K562 (cell line): ENCODE measurements around the gene BAIAP2. TPM values are rescaled to one million over a fixed set of nuclear protein-coding genes. Genes with fewer than 3 reads are reported as not detected.
A peak's percentile ranks its signal among the peaks of the same experiment; 100 is the strongest.

ENCODE experiments used
- FOXJ2 ChIP-seq: fragments of 200-800 bp; sonication (Bioruptor generic); IDR thresholded peaks from 2 replicates; pipeline ENCODE4 v1.6.1; 2016; ENCODE audit warnings: missing genetic modification characterization, missing compliant biosample characterization
- KLF1 ChIP-seq: fragments of 450-650 bp; IDR thresholded peaks from 2 replicates; pipeline ENCODE4 v1.6.1; 2016; ENCODE audit warnings: missing genetic modification characterization, missing compliant biosample characterization
- NR2C2 ChIP-seq, 2 experiments: fragments of 200-800 bp in 1 of 2; sonication (Bioruptor generic) in 1 of 2; sonication (generic) in 1 of 2; formaldehyde crosslinking in 1 of 2; IDR thresholded peaks; 2 replicates each; pipeline versions ENCODE4 v1.6.1 to v1.8.0; 2016 to 2022; ENCODE audit warnings: mild to moderate bottlenecking in 1 of 2, missing compliant biosample characterization in 1 of 2, missing genetic modification characterization in 1 of 2, missing genetic modification reagents in 1 of 2
- OTX1 ChIP-seq: fragments of 450-650 bp; formaldehyde crosslinking; IDR thresholded peaks from 2 replicates; pipeline ENCODE4 v1.4.0; 2022; ENCODE audit warnings: mild to moderate bottlenecking
- ZBTB7A ChIP-seq: IDR thresholded peaks from 2 replicates; pipeline ENCODE4 v1.6.1; 2011; ENCODE audit warnings: low read depth, mild to moderate bottlenecking, low read length, moderate library complexity, borderline replicate concordance; ENCODE audit not compliant: control insufficient read depth
- ZC3H4 ChIP-seq: sonication (generic); formaldehyde crosslinking; IDR thresholded peaks from 2 replicates; pipeline ENCODE4 v1.9.0; 2021; ENCODE audit warnings: missing genetic modification reagents, borderline replicate concordance
- ZNF431 ChIP-seq: sonication (generic); formaldehyde crosslinking; IDR thresholded peaks from 2 replicates; pipeline ENCODE4 v1.8.0; 2022; ENCODE audit warnings: mild to moderate bottlenecking, missing genetic modification reagents
- polyA plus RNA-seq, 8 experiments: library from polyadenylated mRNA; depleted of rRNA in 4 of 8; stranded (reverse) in 5 of 8; unstranded in 3 of 8; fragments of >200 nt; fragmentation: Nextera tagmentation in 2 of 8; fragmentation: Illumina TruSeq in 1 of 8; extraction: Ambion mirVana in 2 of 8; extraction: Trizol in 1 of 8; gene quantifications; 2 replicates each; pipeline versions ENCODE4 v1.2.1 to v1.2.3, GENCODE V29; 2011 to 2014; ENCODE audit warnings: inconsistent platforms in 1 of 8, missing spikeins in 1 of 8
- total RNA-seq, 7 experiments: library from RNA; depleted of rRNA in 6 of 7; stranded (reverse); fragments of >200 nt in 6 of 7; fragmentation: Illumina TruSeq in 2 of 7; extraction: Trizol in 2 of 7; gene quantifications; 2 replicates each; pipeline versions ENCODE4 v1.2.1 to v1.2.3, GENCODE V29; 2011 to 2021; ENCODE audit warnings: low replicate concordance in 1 of 7
- TF ChIP-seq, protein P1 (sequence below): fragments of 450-650 bp; IDR thresholded peaks from 2 replicates; pipeline ENCODE4 v1.6.1; 2016; ENCODE audit warnings: mild to moderate bottlenecking, moderate library complexity
- TF ChIP-seq, protein P2 (sequence below): fragments of 250-450 bp; sonication (Bioruptor Pico); IDR thresholded peaks from 2 replicates; pipeline ENCODE4 v1.4.0; 2020

BAIAP2 gene
- total and polyA plus RNA-seq, 9 of the 15 experiments (the other 6 are each of a cell fraction or from before 2014, with no cell fraction given) = 2.3 to 51.6 (median 18.4) TPM

DNA sequence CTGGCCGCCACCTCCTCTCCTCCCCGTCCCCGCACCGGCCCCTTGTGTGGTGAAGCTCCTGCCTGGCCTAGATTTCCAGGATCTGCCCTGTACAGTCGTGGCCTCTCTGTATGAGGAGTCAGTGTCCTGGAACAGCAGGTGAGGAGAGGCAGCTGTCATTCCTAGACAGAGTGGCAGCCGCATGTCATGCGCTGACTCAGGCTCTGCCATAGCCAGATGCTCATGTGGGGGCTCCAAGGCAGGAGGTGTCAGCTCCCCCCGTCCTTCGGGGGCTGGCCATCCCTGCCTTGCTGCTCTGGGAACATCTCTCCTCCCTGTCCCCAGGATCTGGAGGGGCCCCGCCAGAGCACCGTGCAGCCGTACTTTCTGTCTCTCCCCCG is 60.4 kb downstream of the BAIAP2 start (continued):
- TF ChIP-seq, protein P1, sequence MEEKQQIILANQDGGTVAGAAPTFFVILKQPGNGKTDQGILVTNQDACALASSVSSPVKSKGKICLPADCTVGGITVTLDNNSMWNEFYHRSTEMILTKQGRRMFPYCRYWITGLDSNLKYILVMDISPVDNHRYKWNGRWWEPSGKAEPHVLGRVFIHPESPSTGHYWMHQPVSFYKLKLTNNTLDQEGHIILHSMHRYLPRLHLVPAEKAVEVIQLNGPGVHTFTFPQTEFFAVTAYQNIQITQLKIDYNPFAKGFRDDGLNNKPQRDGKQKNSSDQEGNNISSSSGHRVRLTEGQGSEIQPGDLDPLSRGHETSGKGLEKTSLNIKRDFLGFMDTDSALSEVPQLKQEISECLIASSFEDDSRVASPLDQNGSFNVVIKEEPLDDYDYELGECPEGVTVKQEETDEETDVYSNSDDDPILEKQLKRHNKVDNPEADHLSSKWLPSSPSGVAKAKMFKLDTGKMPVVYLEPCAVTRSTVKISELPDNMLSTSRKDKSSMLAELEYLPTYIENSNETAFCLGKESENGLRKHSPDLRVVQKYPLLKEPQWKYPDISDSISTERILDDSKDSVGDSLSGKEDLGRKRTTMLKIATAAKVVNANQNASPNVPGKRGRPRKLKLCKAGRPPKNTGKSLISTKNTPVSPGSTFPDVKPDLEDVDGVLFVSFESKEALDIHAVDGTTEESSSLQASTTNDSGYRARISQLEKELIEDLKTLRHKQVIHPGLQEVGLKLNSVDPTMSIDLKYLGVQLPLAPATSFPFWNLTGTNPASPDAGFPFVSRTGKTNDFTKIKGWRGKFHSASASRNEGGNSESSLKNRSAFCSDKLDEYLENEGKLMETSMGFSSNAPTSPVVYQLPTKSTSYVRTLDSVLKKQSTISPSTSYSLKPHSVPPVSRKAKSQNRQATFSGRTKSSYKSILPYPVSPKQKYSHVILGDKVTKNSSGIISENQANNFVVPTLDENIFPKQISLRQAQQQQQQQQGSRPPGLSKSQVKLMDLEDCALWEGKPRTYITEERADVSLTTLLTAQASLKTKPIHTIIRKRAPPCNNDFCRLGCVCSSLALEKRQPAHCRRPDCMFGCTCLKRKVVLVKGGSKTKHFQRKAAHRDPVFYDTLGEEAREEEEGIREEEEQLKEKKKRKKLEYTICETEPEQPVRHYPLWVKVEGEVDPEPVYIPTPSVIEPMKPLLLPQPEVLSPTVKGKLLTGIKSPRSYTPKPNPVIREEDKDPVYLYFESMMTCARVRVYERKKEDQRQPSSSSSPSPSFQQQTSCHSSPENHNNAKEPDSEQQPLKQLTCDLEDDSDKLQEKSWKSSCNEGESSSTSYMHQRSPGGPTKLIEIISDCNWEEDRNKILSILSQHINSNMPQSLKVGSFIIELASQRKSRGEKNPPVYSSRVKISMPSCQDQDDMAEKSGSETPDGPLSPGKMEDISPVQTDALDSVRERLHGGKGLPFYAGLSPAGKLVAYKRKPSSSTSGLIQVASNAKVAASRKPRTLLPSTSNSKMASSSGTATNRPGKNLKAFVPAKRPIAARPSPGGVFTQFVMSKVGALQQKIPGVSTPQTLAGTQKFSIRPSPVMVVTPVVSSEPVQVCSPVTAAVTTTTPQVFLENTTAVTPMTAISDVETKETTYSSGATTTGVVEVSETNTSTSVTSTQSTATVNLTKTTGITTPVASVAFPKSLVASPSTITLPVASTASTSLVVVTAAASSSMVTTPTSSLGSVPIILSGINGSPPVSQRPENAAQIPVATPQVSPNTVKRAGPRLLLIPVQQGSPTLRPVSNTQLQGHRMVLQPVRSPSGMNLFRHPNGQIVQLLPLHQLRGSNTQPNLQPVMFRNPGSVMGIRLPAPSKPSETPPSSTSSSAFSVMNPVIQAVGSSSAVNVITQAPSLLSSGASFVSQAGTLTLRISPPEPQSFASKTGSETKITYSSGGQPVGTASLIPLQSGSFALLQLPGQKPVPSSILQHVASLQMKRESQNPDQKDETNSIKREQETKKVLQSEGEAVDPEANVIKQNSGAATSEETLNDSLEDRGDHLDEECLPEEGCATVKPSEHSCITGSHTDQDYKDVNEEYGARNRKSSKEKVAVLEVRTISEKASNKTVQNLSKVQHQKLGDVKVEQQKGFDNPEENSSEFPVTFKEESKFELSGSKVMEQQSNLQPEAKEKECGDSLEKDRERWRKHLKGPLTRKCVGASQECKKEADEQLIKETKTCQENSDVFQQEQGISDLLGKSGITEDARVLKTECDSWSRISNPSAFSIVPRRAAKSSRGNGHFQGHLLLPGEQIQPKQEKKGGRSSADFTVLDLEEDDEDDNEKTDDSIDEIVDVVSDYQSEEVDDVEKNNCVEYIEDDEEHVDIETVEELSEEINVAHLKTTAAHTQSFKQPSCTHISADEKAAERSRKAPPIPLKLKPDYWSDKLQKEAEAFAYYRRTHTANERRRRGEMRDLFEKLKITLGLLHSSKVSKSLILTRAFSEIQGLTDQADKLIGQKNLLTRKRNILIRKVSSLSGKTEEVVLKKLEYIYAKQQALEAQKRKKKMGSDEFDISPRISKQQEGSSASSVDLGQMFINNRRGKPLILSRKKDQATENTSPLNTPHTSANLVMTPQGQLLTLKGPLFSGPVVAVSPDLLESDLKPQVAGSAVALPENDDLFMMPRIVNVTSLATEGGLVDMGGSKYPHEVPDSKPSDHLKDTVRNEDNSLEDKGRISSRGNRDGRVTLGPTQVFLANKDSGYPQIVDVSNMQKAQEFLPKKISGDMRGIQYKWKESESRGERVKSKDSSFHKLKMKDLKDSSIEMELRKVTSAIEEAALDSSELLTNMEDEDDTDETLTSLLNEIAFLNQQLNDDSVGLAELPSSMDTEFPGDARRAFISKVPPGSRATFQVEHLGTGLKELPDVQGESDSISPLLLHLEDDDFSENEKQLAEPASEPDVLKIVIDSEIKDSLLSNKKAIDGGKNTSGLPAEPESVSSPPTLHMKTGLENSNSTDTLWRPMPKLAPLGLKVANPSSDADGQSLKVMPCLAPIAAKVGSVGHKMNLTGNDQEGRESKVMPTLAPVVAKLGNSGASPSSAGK = no peak
- TF ChIP-seq ZC3H4 (CRISPR knock-in tag) (0 out of 2 replicates have a peak, but pooled peaks have one; percentile 61), KLF1 (tag) (no peak), ZBTB7A (no peak), ZNF431 (CRISPR knock-in tag) (no peak), OTX1 (peak; percentile 19; the same call in 1 of the 2 replicates), NR2C2 (CRISPR knock-in tag; IDR thresholded peaks at IDR 0.05) (no peak), NR2C2 (tag; IDR thresholded peaks at IDR 0.05) (peak; percentile 33; the same call in 1 of the 2 replicates), FOXJ2 (tag) (no peak)
- TF ChIP-seq, protein P2, sequence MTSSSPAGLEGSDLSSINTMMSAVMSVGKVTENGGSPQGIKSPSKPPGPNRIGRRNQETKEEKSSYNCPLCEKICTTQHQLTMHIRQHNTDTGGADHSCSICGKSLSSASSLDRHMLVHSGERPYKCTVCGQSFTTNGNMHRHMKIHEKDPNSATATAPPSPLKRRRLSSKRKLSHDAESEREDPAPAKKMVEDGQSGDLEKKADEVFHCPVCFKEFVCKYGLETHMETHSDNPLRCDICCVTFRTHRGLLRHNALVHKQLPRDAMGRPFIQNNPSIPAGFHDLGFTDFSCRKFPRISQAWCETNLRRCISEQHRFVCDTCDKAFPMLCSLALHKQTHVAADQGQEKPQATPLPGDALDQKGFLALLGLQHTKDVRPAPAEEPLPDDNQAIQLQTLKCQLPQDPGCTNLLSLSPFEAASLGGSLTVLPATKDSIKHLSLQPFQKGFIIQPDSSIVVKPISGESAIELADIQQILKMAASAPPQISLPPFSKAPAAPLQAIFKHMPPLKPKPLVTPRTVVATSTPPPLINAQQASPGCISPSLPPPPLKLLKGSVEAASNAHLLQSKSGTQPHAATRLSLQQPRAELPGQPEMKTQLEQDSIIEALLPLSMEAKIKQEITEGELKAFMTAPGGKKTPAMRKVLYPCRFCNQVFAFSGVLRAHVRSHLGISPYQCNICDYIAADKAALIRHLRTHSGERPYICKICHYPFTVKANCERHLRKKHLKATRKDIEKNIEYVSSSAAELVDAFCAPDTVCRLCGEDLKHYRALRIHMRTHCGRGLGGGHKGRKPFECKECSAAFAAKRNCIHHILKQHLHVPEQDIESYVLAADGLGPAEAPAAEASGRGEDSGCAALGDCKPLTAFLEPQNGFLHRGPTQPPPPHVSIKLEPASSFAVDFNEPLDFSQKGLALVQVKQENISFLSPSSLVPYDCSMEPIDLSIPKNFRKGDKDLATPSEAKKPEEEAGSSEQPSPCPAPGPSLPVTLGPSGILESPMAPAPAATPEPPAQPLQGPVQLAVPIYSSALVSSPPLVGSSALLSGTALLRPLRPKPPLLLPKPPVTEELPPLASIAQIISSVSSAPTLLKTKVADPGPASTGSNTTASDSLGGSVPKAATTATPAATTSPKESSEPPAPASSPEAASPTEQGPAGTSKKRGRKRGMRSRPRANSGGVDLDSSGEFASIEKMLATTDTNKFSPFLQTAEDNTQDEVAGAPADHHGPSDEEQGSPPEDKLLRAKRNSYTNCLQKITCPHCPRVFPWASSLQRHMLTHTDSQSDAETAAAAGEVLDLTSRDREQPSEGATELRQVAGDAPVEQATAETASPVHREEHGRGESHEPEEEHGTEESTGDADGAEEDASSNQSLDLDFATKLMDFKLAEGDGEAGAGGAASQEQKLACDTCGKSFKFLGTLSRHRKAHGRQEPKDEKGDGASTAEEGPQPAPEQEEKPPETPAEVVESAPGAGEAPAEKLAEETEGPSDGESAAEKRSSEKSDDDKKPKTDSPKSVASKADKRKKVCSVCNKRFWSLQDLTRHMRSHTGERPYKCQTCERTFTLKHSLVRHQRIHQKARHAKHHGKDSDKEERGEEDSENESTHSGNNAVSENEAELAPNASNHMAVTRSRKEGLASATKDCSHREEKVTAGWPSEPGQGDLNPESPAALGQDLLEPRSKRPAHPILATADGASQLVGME (CRISPR knock-in tag) = 0 out of 2 replicates have a peak, but pooled peaks have one; percentile 43
- TF ChIP-seq, all 486 proteins: peak for 10
